Smooth muscle cell (in vitro differentiated cells): Measurements from ENCODE around the gene D2HGDH. TPM values are rescaled to one million over a fixed set of nuclear protein-coding genes. Genes with fewer than 3 reads are reported as not detected.
"Not testable (repeated sequence)": the region's sequence is repeated elsewhere in the genome, so short reads cannot be mapped to it uniquely, and the experiment has no call there.

ENCODE experiments used
- DNase-seq: peaks from one replicate; lab custom pipeline; 2025; ENCODE audit not compliant: unreplicated experiment; lab: John Stamatoyannopoulos, UW
- H2AFZ ChIP-seq: fragments of 200-600 bp; sonication (generic); 2 replicates; pipeline ENCODE4 v1.6.0; 2016; ENCODE audit warnings: antibody characterized with exemption, low read depth, mild to moderate bottlenecking
- H3F3A ChIP-seq: fragments of 200-600 bp; sonication (generic); 2 replicates; pipeline ENCODE4 v1.6.0; 2017; ENCODE audit warnings: antibody characterized with exemption, low read depth
- H3K27ac ChIP-seq: fragments of 200-600 bp; sonication (generic); 2 replicates; pipeline ENCODE4 v1.5.1; 2016; ENCODE audit warnings: low read depth, mild to moderate bottlenecking
- H3K27me3 ChIP-seq: fragments of 200-600 bp; sonication (generic); 2 replicates; pipeline ENCODE4 v1.6.1; 2016; ENCODE audit warnings: low read depth, mild to moderate bottlenecking
- H3K36me3 ChIP-seq: fragments of 200-600 bp; sonication (generic); 2 replicates; pipeline ENCODE4 v1.5.1; 2016; ENCODE audit warnings: low read depth
- H3K4me1 ChIP-seq: fragments of 200-600 bp; sonication (generic); 2 replicates; pipeline ENCODE4 v1.5.1; 2016; ENCODE audit warnings: low read depth
- H3K4me2 ChIP-seq: fragments of 200-600 bp; sonication (generic); 2 replicates; pipeline ENCODE4 v1.6.0; 2016; ENCODE audit warnings: mild to moderate bottlenecking
- H3K4me3 ChIP-seq: fragments of 200-600 bp; sonication (generic); 2 replicates; pipeline ENCODE4 v1.5.1; 2016; ENCODE audit warnings: mild to moderate bottlenecking
- H3K79me2 ChIP-seq: fragments of 200-600 bp; sonication (generic); 2 replicates; pipeline ENCODE4 v1.6.0; 2016; ENCODE audit warnings: low read depth, mild to moderate bottlenecking
- H3K9ac ChIP-seq: fragments of 200-600 bp; sonication (generic); 2 replicates; pipeline ENCODE4 v1.6.0; 2016; ENCODE audit warnings: low read depth
- H3K9me3 ChIP-seq: fragments of 200-600 bp; sonication (generic); replicated peaks from 2 replicates; pipeline ENCODE4 v1.5.1; 2016; ENCODE audit warnings: low read depth
- H4K20me1 ChIP-seq: fragments of 200-600 bp; sonication (generic); 2 replicates; pipeline ENCODE4 v1.6.0; 2016; ENCODE audit warnings: low read depth
- CTCF ChIP-seq: fragments of 200-600 bp; sonication (generic); IDR thresholded peaks from 2 replicates; pipeline ENCODE4 v1.5.1; 2017; ENCODE audit warnings: borderline replicate concordance, mild to moderate bottlenecking, antibody characterized with exemption; ENCODE audit not compliant: insufficient read depth, poor library complexity, severe bottlenecking
- WGBS: methylation state at CpG from one replicate; pipeline ENCODE4 v1.1.7; 2016; ENCODE audit warnings: low lambda C conversion rate; 5-methylcytosine and 5-hydroxymethylcytosine counted together
- polyA plus RNA-seq: library from polyadenylated mRNA; unstranded; fragments of >200 nt; fragmentation: Nextera tagmentation; extraction: Ambion mirVana; gene quantifications from 2 replicates; pipeline ENCODE4 v1.2.1, GENCODE V29; 2016
- total RNA-seq: library from RNA; depleted of rRNA; stranded (reverse); fragments of >200 nt; gene quantifications from 2 replicates; pipeline ENCODE4 v1.2.3, GENCODE V29; 2014

The D2HGDH gene
- total and polyA plus RNA-seq, 2 experiments from 2014 or later = 3.7 to 20.7 TPM

GRCh38 chr2:241816431-241817121 is 82.1 kb downstream of the D2HGDH start:
- no peak overlapping the region for H3K9ac ChIP-seq
- H3K4me3 ChIP-seq = no peak overlapping the region
- no peak overlapping the region for H2AFZ ChIP-seq
- no peaks in the 10 kb centered on the region for H3K27me3 ChIP-seq
- H3K4me1 ChIP-seq = no peaks in the 10 kb centered on the region
- H4K20me1 ChIP-seq = no peaks in the 10 kb centered on the region
- no peak overlapping the region for H3K4me2 ChIP-seq
- H3K79me2 ChIP-seq = no peaks in the 10 kb centered on the region
- H3F3A ChIP-seq = no peaks in the 10 kb centered on the region
- WGBS = 90% methylated on average over 30 of the region's 33 CpGs
- no peak for DNase-seq
- no peak overlapping the region for H3K27ac ChIP-seq
- no peaks in the 10 kb centered on the region for H3K36me3 ChIP-seq
- no peak for TF ChIP-seq CTCF
- H3K9me3 ChIP-seq = no peaks in the 10 kb centered on the region

- no peak overlapping the region for H2AFZ ChIP-seq
- H3K36me3 ChIP-seq = no peaks in the 10 kb centered on the region
- no peaks in the 10 kb centered on the region for H3K4me1 ChIP-seq
- no peak overlapping the region for H3K4me2 ChIP-seq
- no peaks in the 10 kb centered on the region for H4K20me1 ChIP-seq
- no peak overlapping the region for H3K27ac ChIP-seq
- no peak overlapping the region for H3K4me3 ChIP-seq
- 72% methylated on average over 15 of the region's 16 CpGs for WGBS
- TF ChIP-seq CTCF = no peak
- no peak for DNase-seq
- H3K27me3 ChIP-seq = no peaks in the 10 kb centered on the region
- no peaks in the 10 kb centered on the region for H3F3A ChIP-seq
- no peaks in the 10 kb centered on the region for H3K9me3 ChIP-seq
- H3K9ac ChIP-seq = no peak overlapping the region
- no peaks in the 10 kb centered on the region for H3K79me2 ChIP-seq
These were observed 82.8 kb downstream of the D2HGDH start for GRCh38 chr2:241817126-241817820.

GRCh38 chr2:241817821-241818215 is 83.4 kb downstream of the D2HGDH start:
- not testable (repeated sequence) for H3K4me2 ChIP-seq, H3K4me3 ChIP-seq, H3K9me3 ChIP-seq, H2AFZ ChIP-seq, H3K9ac ChIP-seq, H3K36me3 ChIP-seq, DNase-seq, H3K27me3 ChIP-seq, H4K20me1 ChIP-seq, H3K79me2 ChIP-seq, H3K4me1 ChIP-seq, H3K27ac ChIP-seq, H3F3A ChIP-seq
- WGBS = 89% methylated on average over 10 of the region's 10 CpGs

Other genes starting within 250 kb of the D2HGDH start
- gene STK25, start 226.0 kb upstream of the D2HGDH start, total RNA-seq = 202 and 212 TPM in 2 replicates
- gene STK25, start 226.0 kb upstream of the D2HGDH start, polyA plus RNA-seq = 200 and 201 TPM in 2 replicates
- gene BOK, start 175.9 kb upstream of the D2HGDH start, total RNA-seq = 33.5 and 34.9 TPM in 2 replicates
- 40.8 and 50.7 TPM in 2 replicates for gene BOK, start 175.9 kb upstream of the D2HGDH start, polyA plus RNA-seq
- gene THAP4, start 97.5 kb upstream of the D2HGDH start, total RNA-seq = 20.8 and 23.1 TPM in 2 replicates
- 38.8 and 47.2 TPM in 2 replicates for gene THAP4, start 97.5 kb upstream of the D2HGDH start, polyA plus RNA-seq
- gene ATG4B, start 96.9 kb upstream of the D2HGDH start, total RNA-seq = 60.4 and 70.3 TPM in 2 replicates
- 91.3 and 96.4 TPM in 2 replicates for gene ATG4B, start 96.9 kb upstream of the D2HGDH start, polyA plus RNA-seq
- gene DTYMK, start 47.8 kb upstream of the D2HGDH start, total RNA-seq = 22.2 TPM in 2 replicates
- 58.9 and 65.8 TPM in 2 replicates for gene DTYMK, start 47.8 kb upstream of the D2HGDH start, polyA plus RNA-seq
- 6.7 and 35.0 TPM in 2 replicates for gene ING5, start 32.6 kb upstream of the D2HGDH start, total RNA-seq
- gene ING5, start 32.6 kb upstream of the D2HGDH start, polyA plus RNA-seq = 10.6 and 15.2 TPM in 2 replicates
- not detected in 2 replicates for gene GAL3ST2, start 42.2 kb downstream of the D2HGDH start, total RNA-seq
- gene GAL3ST2, start 42.2 kb downstream of the D2HGDH start, polyA plus RNA-seq = 0.34 TPM in 2 replicates
- gene NEU4, start 74.6 kb downstream of the D2HGDH start, total RNA-seq = not detected in 2 replicates
- 0.10 TPM in 1 of 2 replicates, not detected in the other for gene NEU4, start 74.6 kb downstream of the D2HGDH start, polyA plus RNA-seq
- not detected in 2 replicates for gene PDCD1, start 124.3 kb downstream of the D2HGDH start, total RNA-seq
- gene PDCD1, start 124.3 kb downstream of the D2HGDH start, polyA plus RNA-seq = 0.12 TPM in 1 of 2 replicates, not detected in the other
- gene RTP5, start 135.1 kb downstream of the D2HGDH start, total RNA-seq = not detected in 2 replicates
- gene RTP5, start 135.1 kb downstream of the D2HGDH start, polyA plus RNA-seq = not detected in 2 replicates